Stimulated activated CD4-positive, alpha-beta T cell treated with anti-CD3 and anti-CD28 coated beads, Interleukin-12 subunit alpha, Interleukin-12 subunit beta, amount 100 ng/mL, for 24 hours (primary cell): Measurements from ENCODE around the gene TACR1.
"Not testable (repeated sequence)": the region's sequence is repeated elsewhere in the genome, so short reads cannot be mapped to it uniquely, and the experiment has no call there.

Experiments
- DNase-seq, 2 experiments: peaks; one replicate each; pipeline ENCODE4 v3.0.0-alpha.2; 2020; ENCODE audit warnings: low read depth in 2 of 2

The TACR1 gene

DNA sequence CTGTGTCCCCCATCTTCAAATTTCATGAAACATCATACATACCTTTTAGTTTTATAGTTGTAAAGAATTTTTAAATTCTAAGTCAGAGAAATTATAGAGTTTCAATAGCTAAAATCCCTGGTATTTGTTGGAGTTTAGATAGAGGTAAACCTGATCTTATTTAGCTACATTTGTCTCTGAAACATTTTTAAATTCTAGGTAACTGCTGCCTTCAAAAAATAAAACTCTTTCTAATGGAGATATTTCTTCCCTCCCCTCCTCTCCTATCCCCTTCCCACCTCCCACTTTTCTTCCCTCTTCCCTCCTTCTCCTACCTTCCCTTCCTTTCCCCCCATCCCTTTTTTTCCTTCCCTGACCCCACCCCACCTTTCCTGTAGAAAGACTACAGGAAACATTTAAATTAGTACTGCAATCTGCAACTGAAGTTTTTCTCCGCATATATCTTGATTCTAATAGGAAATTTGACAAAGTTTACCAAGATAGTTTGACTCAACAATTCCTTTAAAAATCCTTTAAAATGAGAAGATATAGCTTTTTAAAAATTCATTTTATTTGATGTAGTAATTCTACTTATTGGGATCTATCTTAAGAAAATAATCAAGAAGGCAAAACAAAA is 4.1 kb downstream of the TACR1 start:
- no peak for DNase-seq

GRCh38 chr2:75194184-75194868 is 5.0 kb downstream of the TACR1 start:
- DNase-seq, result no peak

DNA sequence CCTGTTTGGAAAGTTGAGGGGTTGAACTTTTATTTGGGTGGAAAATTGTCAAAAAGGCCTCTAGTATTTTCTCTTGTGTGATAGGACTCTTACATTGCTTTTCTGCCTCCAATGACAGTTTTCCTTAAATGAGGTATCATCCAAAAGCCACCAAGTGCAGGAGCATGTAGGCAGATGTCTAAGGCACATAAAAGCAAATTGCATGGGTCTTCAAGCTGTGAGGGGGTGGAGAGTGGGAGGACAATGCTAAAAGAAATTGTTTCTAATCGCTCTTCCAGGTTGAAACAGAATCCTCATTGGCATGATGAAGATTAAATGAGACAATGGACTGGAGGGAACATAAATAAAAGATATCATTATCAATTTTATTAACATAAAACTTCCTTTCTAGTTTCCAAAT is 6.8 kb downstream of the TACR1 start:
- DNase-seq, result no peak

- no peak for DNase-seq
Observed at GRCh38 chr2:75190271-75190990, 8.9 kb downstream of the TACR1 start.

DNA sequence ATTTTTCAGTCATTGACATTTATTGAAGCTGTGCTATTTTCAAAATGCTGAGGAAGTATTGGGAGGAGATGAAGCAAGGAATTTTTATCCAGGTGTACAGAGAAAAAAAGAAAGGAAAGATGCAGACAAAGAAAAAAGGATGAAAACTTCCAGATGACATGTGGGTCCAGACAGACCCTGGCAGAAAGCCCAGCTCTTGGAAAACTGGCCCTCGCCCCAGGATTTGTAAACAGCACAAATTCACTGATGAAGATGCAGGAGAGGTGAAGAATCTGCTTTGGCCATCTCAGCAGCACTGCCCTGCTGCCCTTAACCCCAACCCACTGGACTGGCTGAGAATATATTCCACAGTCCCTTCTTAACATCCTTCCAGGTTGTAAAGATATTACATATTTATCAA is 12.5 kb downstream of the TACR1 start:
- DNase-seq, result no peak

GRCh38 chr2:75182606-75183005 is 16.7 kb downstream of the TACR1 start:
- no peak for DNase-seq

- DNase-seq, result no peak
Observed at GRCh38 chr2:75180476-75180875, 18.8 kb downstream of the TACR1 start.

DNA sequence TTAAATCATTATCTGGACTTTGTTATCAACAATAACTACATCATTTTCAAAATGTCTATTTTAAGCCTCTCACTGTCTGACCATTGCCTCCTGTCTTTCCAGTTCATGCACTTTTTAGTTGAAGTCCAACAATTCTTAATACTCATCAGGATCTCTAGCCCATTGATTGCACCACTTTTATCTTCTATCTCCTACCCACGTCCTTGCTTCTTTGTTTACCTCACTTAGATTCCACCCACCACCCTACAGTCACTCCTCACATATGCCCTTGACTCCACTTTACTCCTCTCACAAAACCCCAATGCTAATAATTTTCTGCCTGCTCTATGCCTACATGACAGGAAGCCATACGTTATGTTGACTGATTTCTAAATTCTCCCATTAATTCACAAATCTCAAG is 21.9 kb downstream of the TACR1 start:
- DNase-seq, result no peak

DNA sequence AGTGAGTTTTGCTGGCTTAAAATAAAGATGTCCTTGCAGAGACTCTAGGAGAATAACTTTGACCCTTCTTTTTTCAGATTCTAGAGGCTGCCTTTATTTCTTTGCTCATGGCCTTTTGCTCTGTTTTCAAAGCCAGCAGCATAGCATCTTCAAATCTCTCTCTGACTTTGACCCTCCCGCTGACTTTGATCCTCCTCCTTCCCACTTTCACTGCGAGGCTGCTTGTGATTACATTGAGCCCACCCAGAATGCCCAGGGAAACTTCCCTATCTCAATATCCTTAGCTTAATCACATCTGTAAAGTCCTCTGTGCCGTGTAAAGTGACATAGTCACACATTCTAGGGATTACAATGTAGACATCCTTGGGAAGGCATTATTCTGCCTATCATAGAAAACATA is 23.9 kb downstream of the TACR1 start:
- DNase-seq, result no peak

GRCh38 chr2:75174981-75175380 is 24.3 kb downstream of the TACR1 start:
- no peak for DNase-seq

DNA sequence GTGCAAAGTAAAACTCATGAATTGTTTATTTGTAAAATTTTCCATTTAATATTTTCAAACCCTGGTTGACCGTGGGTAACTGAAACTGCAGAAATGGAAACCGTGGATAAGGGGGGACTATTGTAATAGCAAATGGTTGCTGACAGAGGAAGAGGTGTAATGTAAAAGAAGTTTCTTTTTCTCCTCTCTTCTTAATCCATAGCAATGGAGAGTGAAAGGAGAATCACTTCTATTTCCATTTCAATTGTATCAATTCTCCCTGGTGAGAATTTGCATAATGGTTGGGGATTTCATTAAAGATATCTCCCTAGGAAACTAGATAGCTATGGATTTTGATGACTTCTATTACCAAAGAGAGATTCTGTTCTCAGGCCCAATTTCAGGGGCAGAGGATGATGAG is 24.8 kb downstream of the TACR1 start:
- no peak for DNase-seq

GRCh38 chr2:75173740-75174139 is 25.6 kb downstream of the TACR1 start:
- DNase-seq, result no peak

DNA sequence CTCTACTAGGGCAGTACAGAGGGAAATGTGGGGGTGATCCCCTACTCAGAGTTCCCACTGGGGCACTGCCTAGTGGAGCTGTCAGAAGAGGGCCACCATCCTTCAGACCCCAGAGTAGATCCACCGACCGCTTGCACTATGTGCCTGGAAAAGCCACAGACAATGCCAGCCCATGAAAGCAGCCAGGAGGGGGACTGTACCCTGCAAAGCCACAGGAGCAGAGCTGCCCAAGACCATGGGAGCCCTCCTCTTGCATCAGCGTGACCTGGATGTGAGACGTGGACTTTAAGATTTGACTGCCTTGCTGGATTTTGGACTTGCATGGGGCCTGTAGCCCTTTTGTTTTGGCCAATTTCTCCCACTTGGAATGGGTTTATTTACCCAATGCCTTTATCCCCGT is 27.9 kb downstream of the TACR1 start:
- not testable (repeated sequence) for DNase-seq

GRCh38 chr2:75170889-75171288 is 28.4 kb downstream of the TACR1 start:
- DNase-seq, result no peak

GRCh38 chr2:75168186-75168585 is 31.1 kb downstream of the TACR1 start:
- DNase-seq, result no peak

GRCh38 chr2:75166491-75166890 is 32.8 kb downstream of the TACR1 start:
- no peak for DNase-seq

- no peak for DNase-seq
Observed at GRCh38 chr2:75162897-75163296, 36.4 kb downstream of the TACR1 start.

GRCh38 chr2:75162259-75162658 is 37.1 kb downstream of the TACR1 start:
- no peak for DNase-seq

DNA sequence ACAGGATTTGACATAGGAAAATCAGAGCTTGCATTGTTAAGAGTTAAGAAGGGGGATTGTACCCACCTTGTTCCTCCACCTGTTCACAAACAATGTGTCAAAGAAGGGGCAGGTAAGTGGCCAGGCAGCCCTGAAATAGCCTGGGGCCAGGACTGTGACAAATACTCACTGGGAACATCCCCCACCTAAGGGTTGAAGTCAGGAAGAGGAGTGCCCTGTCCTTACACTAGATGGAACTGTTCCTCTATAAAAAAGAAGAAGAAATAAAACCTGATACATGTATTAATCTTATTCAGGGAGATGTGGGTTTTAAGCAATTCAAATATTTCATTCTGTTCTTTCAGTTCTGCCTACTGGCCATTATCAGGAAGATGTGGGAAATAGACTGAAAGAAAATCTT is 41.9 kb downstream of the TACR1 start:
- no peak for DNase-seq

DNA sequence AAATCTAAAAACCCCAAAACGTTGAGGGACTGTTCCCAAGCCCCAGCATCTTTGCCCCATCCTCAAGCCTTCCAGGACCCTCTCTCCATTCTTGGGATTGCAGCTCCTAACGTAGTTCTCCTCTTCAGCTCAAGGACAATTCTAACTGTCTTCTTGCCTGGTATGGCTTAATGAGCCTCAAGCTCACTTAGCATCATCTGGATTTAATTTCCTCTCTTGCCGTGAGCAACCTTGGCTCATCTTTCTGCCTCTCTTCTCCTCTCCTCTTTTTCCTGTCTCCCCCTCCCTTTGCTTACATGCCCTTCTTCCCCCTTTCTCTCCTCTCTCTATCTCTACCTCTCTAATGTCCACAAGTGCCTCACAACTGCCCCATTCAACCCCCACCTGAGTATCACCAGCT is 44.2 kb downstream of the TACR1 start:
- DNase-seq, result no peak

- no peak for DNase-seq
Observed at GRCh38 chr2:75153221-75153620, 46.1 kb downstream of the TACR1 start.

DNA sequence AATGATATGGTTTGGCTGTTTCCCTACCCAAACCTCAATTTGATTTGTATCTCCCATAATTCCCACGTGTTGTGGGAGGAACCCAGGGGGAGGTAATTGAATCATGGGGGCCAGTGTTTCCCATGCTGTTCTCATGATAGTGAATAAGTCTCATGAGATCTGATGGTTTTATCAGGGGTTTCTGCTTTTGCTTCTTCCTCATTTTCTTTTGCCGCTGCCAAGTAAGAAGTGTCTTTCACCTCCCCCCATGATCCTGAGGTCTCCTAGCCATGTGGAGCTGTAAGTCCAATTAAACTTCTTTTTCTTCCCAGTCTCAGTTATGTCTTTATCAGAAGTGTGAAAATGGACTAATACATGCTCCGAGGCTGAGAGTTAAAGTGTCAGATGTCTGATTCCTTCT is 47.1 kb downstream of the TACR1 start:
- DNase-seq, result not testable (repeated sequence)

DNA sequence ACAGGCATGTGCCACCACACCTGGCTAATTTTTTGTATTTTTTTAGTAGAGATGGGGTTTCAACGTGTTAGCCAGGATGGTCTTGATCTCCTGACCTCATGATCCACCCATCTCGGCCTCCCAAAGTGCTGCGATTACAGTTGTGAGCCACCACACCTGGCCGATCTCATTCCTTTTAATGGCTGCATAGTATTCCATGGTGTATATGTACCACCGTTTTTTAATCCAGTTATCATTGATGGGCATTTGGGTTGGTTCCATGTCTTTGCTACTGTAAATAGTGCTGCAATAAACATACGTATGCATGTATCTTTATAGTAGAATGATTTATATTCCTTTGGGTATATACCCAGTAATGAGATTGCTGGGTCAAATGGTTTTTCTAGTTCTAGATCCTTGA is 51.4 kb downstream of the TACR1 start:
- not testable (repeated sequence) for DNase-seq
